Lung (tissue), 12 donors: ENCODE results near the gene FRMD4A. TPM values are rescaled to one million over a fixed set of nuclear protein-coding genes. Genes with fewer than 3 reads are reported as not detected.

Experiments
- ATAC-seq: fragments of 200-7000 bp; cut with Tn5 transposase; one replicate; pipeline ENCODE4 v1.9.1; 2020; ENCODE audit warnings: moderate number of reproducible peaks; ENCODE audit not compliant: insufficient read depth, low FRiP score
- DNase-seq, 3 donors: peaks; one replicate each; pipeline ENCODE4 v3.0.0-alpha.2; 2013 to 2017
- H3K27ac ChIP-seq, 2 donors: one replicate each; pipeline ENCODE4 v1.5.1; 2013; ENCODE audit warnings: mild to moderate bottlenecking in 2 of 2, moderate library complexity in 2 of 2, control low read depth in 1 of 2, inconsistent platforms in 1 of 2, low read depth in 1 of 2, low read length in 1 of 2
- H3K27me3 ChIP-seq, 3 donors: one replicate each; pipeline ENCODE4 v1.5.1; 2013; ENCODE audit warnings: low read length in 2 of 3; ENCODE audit not compliant: control insufficient read depth in 3 of 3, insufficient read depth in 3 of 3
- H3K36me3 ChIP-seq, 4 donors: one replicate each; pipeline ENCODE4 v1.5.1; 2013; ENCODE audit warnings: low read length in 4 of 4, mild to moderate bottlenecking in 1 of 4, moderate library complexity in 1 of 4; ENCODE audit not compliant: control insufficient read depth in 4 of 4, insufficient read depth in 4 of 4
- H3K4me1 ChIP-seq, 5 donors: one replicate each; pipeline ENCODE4 v1.5.1; 2013; ENCODE audit warnings: low read length in 5 of 5, mild to moderate bottlenecking in 2 of 5, moderate library complexity in 1 of 5; ENCODE audit not compliant: control insufficient read depth in 5 of 5, insufficient read depth in 5 of 5
- H3K4me3 ChIP-seq: one replicate; pipeline ENCODE4 v1.5.1; 2013; ENCODE audit warnings: mild to moderate bottlenecking, control low read depth, moderate library complexity
- H3K9ac ChIP-seq, 2 donors: one replicate each; pipeline ENCODE4 v1.5.1; 2013; ENCODE audit warnings: low read length in 2 of 2, control low read depth in 1 of 2; ENCODE audit not compliant: insufficient read depth in 1 of 2
- H3K9me3 ChIP-seq, 4 donors: one replicate each; pipeline ENCODE4 v1.5.1; 2013; ENCODE audit warnings: low read length in 3 of 4, mild to moderate bottlenecking in 1 of 4, moderate library complexity in 1 of 4; ENCODE audit not compliant: control insufficient read depth in 4 of 4, insufficient read depth in 3 of 4
- CTCF ChIP-seq: IDR thresholded peaks from 2 replicates; pipeline ENCODE4 v1.5.1; 2012; ENCODE audit warnings: mild to moderate bottlenecking; ENCODE audit errors: control extremely low read depth, extremely low read depth
- WGBS, 2 donors: extraction: QIAGEN DNeasy Blood & Tissue Kit; methylation state at CpG; one replicate each; pipeline ENCODE4 v1.1.7; 2013; 5-methylcytosine and 5-hydroxymethylcytosine counted together
- polyA plus RNA-seq, 2 donors: library from polyadenylated mRNA; stranded (reverse); fragments of 200-250 nt; gene quantifications; one replicate each; pipeline ENCODE4 v1.2.1, GENCODE V29; 2013
- total RNA-seq, 2 donors: library from RNA; depleted of rRNA in 1 of 2; stranded (reverse); fragments of >200 nt in 1 of 2; gene quantifications; one replicate each; pipeline ENCODE4 v1.2.1, GENCODE V29; 2014 to 2021
- donor health status: control.
- donor health status: control.
- donor health status: Bipolar disorder and iron deficiency.
- donor health status: healthy.
- donor health status: DM: yes; HTN: yes; CAD: no.

FRMD4A gene
- total and polyA plus RNA-seq, 4 donors: 12.0 to 64.5 (median 29.3) TPM

- H3K9ac ChIP-seq: peak overlapping the region in 1 of 2 donors; percentile 51
- WGBS, 2 donors: 39 to 61% methylated on average over 17 of the region's 17 CpGs
- no peaks in the 10 kb centered on the region for H3K27me3 ChIP-seq
- no peak overlapping the region for H3K4me3 ChIP-seq
- no peak for TF ChIP-seq CTCF
- peak; percentile 83 for ATAC-seq
- H3K27ac ChIP-seq: peak overlapping the region; percentile 57 to 64
- peak; percentile 97 to 99 (median 99) for DNase-seq
- H3K36me3 ChIP-seq: no peaks in the 10 kb centered on the region
- peaks cover 0 to 37% (median 6%) of the 10 kb centered on the region in 5 donors for H3K4me1 ChIP-seq
- H3K9me3 ChIP-seq: no peaks in the 10 kb centered on the region
Observed at GRCh38 chr10:14074062-14074884, 256.5 kb downstream of the FRMD4A start.

GRCh38 chr10:14072541-14072940 lies 258.2 kb downstream of the FRMD4A start:
- WGBS, 2 donors: 82 to 92% methylated on average over 3 of the region's 3 CpGs
- H3K9me3 ChIP-seq: no peaks in the 10 kb centered on the region
- ATAC-seq (no peak), DNase-seq (peak in 2 of 3 donors; percentile 67 to 73)
- no peak overlapping the region for H3K4me3 ChIP-seq
- H3K27me3 ChIP-seq: no peaks in the 10 kb centered on the region
- no peaks in the 10 kb centered on the region for H3K36me3 ChIP-seq
- no peak overlapping the region for H3K27ac ChIP-seq
- peaks cover 0 to 50% (median 6%) of the 10 kb centered on the region in 5 donors for H3K4me1 ChIP-seq
- H3K9ac ChIP-seq: no peak overlapping the region
- TF ChIP-seq CTCF: no peak

DNA sequence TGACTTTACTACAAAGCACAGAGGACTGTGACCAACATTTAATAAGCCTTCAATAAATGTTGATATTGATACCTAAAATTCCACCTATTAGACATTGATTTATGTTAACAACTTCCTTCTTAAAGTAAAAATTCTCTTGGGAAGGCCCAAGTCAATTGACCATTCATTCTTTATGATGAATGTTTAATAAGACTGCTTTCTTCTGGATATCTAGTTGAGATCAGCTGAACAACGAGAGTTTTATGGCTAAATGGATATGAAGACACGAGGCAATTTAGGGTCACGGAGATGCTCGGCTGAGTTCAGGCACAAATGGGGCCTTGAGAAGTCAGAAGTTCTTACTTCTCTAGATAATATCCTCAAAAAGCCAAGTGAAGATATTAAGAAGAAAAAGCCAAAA lies 258.8 kb downstream of the FRMD4A start:
- Histone ChIP-seq H3K27ac (no peak overlapping the region), H3K9ac (no peak overlapping the region), H3K36me3 (no peaks in the 10 kb centered on the region), H3K4me3 (no peak overlapping the region), H3K9me3 (no peaks in the 10 kb centered on the region), H3K4me1 (peaks cover 0 to 50% (median 6%) of the 10 kb centered on the region in 5 donors), H3K27me3 (no peaks in the 10 kb centered on the region)
- WGBS, 2 donors: 87 to 92% methylated on average over 4 of the region's 4 CpGs
- no peak for DNase-seq
- no peak for TF ChIP-seq CTCF
- ATAC-seq: no peak
